Brain microvascular endothelial cell (primary cell): Measurements from ENCODE around the gene EHD4.

ENCODE experiments used
- DNase-seq: peaks from one replicate; pipeline ENCODE4 v3.0.0-alpha.2; 2020
- H3K27ac ChIP-seq: fragments of 250-450 bp; sonication (Bioruptor Pico); 2 replicates; pipeline ENCODE4 v1.5.1; 2020; ENCODE audit warnings: mild to moderate bottlenecking, moderate library complexity
- H3K27me3 ChIP-seq: fragments of 250-450 bp; sonication (Bioruptor Pico); replicated peaks from 2 replicates; pipeline ENCODE4 v1.5.1; 2020; ENCODE audit warnings: mild to moderate bottlenecking
- H3K36me3 ChIP-seq: fragments of 250-450 bp; sonication (Bioruptor Pico); replicated peaks from 2 replicates; pipeline ENCODE4 v1.5.1; 2020; ENCODE audit warnings: mild to moderate bottlenecking
- H3K4me3 ChIP-seq: 2 replicates; pipeline ENCODE4 v1.5.1; 2011; ENCODE audit warnings: low read depth, mild to moderate bottlenecking, control low read depth, low read length, moderate library complexity
- in situ Hi-C: cut with HindIII; loops from 2 replicates; pipeline ENCODE4 v1.10.0; 2017; ENCODE audit warnings: low sequenced_read_pairs, low pct_ligation_motif_present
- TF ChIP-seq, protein P1 (sequence below): IDR thresholded peaks from 2 replicates; pipeline ENCODE4 v1.5.1; 2011; ENCODE audit warnings: low read depth, mild to moderate bottlenecking, moderate library complexity, low read length, control low read depth, inconsistent platforms; ENCODE audit errors: missing control alignments

The EHD4 gene

DNA sequence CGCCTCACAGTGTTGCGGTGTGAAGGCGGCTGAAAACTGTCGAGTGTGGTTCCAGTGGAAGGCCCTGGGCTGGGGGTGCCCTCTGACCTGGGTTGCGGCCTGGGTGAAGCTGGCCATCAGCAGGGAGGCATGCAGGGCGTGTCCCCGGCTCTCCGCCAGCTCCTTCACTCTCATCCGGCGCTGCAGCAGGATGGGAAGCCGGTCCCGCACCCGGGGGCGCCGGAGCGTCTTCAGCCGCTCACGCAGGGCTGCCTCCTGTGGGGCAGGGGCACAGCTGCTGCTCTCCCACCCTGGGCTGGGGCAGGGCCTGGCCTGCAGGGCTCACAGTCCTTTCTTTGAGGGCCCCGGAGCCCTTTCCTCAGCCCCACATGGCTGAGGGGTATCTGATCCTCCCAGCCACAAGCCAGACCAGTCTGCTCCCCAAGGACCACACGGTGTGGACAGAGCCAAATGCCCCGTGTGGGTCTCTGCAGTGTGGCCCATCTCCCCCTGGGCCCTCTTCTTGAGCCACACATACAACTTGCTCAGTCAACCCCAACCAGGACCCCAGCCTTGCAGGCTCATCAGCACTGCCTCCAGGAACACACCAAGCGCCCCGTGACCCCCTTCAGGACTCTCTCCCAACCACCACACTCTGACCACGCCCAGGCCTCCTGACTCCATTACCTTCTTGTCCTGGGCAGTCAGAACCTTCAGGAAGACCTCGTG, 105.3 kb downstream of the EHD4 start:
- no peaks in the 10 kb centered on the region for H3K36me3 ChIP-seq
- TF ChIP-seq, protein P1, sequence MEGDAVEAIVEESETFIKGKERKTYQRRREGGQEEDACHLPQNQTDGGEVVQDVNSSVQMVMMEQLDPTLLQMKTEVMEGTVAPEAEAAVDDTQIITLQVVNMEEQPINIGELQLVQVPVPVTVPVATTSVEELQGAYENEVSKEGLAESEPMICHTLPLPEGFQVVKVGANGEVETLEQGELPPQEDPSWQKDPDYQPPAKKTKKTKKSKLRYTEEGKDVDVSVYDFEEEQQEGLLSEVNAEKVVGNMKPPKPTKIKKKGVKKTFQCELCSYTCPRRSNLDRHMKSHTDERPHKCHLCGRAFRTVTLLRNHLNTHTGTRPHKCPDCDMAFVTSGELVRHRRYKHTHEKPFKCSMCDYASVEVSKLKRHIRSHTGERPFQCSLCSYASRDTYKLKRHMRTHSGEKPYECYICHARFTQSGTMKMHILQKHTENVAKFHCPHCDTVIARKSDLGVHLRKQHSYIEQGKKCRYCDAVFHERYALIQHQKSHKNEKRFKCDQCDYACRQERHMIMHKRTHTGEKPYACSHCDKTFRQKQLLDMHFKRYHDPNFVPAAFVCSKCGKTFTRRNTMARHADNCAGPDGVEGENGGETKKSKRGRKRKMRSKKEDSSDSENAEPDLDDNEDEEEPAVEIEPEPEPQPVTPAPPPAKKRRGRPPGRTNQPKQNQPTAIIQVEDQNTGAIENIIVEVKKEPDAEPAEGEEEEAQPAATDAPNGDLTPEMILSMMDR = no peak
- in situ Hi-C loops = no loop called here
- H3K4me3 ChIP-seq = no peak overlapping the region
- DNase-seq = no peak
- no peak overlapping the region for H3K27ac ChIP-seq
- no peaks in the 10 kb centered on the region for H3K27me3 ChIP-seq

DNA sequence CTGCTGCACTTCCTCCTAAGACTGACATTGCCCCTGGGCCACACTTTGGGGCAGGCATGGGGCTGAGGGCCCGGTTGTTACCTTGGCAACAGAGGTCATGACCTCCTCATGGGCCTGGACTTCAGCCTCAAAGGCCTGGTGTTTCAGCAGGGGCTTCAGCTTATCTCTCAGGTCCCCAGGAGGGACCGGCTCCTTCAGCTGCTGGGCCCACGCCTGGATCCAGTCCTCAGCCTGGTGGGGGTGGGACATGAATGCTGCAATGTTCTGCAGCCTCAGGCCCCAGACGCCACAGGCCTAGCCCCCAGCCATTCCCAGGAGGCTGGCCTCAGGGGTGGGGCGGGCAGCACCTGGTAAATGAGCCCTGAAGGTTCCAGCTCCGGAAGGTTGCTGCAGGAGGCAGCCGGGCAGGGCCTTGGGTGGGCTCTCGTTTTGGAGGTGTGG, 106.1 kb downstream of the EHD4 start:
- no peaks in the 10 kb centered on the region for H3K36me3 ChIP-seq
- in situ Hi-C loops = no loop called here
- no peak overlapping the region for H3K27ac ChIP-seq
- no peak for DNase-seq
- TF ChIP-seq, protein P1 = no peak
- no peaks in the 10 kb centered on the region for H3K27me3 ChIP-seq
- no peak overlapping the region for H3K4me3 ChIP-seq

DNA sequence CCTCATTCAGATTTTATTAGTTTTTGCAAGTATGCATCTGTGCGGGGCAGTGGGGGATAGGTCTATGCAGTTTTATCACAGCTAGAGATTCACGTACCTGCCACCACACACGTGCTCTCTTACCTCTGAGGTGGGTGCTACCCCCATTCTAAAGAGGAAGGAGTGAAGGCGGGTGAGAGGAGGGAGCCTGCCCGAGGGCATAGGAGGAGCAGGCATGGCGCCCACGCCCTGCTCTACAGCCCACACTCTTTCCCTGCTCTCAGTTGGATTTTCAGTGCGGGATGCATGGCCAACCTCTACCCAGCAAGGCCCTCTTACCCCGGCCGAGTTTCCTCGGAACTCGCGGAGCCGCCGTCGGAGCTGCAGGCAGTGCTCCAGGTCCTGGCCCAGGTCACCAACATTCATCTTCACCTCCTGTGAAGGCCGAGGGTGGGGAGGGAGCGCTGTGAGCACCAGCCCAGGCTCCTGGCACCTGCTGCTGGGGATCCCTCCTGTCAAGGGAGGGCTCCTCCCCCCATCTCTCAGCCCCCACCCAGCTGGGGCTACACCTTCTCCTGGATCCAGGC, 106.8 kb downstream of the EHD4 start:
- in situ Hi-C loops = no loop called here
- DNase-seq = no peak
- TF ChIP-seq, protein P1 = no peak

DNA sequence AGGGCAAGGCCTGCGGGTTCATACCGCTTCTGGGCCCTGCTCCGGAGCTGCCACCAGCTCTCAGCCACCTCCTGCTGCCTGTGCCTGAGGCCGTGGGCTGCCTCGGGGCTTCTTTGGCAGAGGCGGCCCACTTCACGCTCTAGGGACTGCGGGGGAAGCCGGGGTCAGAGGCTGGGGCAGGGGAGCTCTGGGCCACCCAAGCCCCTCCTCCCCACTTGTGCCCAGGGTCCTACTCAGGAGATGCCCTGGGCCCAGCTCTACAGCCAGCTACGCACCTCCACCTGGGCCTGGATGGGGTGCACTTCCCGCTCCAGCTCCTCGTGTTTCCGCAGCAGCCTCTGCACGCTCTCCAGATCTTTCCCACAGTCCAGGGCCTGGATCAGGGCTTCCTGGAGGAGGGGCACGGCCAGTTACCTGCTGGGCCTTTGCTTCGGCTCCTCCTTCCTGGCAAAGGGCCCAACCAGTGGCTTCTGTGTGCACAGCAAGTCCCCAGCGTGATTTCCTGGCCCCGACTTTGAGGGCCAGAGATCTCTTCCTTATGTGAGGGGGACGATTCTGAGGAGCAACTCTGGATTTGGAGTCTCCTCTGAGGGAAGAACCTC, 109.7 kb downstream of the EHD4 start:
- TF ChIP-seq, protein P1 = no peak
- DNase-seq = no peak
- in situ Hi-C loops = no loop called here
- Histone ChIP-seq H3K27me3 (no peaks in the 10 kb centered on the region), H3K4me3 (no peak overlapping the region), H3K27ac (no peak overlapping the region), H3K36me3 (no peaks in the 10 kb centered on the region)

More for the DNA sequence above, 106.8 kb downstream of the EHD4 start:
- no peak overlapping the region for H3K4me3 ChIP-seq
- no peak overlapping the region for H3K27ac ChIP-seq
- no peaks in the 10 kb centered on the region for H3K36me3 ChIP-seq
- H3K27me3 ChIP-seq = no peaks in the 10 kb centered on the region

DNA sequence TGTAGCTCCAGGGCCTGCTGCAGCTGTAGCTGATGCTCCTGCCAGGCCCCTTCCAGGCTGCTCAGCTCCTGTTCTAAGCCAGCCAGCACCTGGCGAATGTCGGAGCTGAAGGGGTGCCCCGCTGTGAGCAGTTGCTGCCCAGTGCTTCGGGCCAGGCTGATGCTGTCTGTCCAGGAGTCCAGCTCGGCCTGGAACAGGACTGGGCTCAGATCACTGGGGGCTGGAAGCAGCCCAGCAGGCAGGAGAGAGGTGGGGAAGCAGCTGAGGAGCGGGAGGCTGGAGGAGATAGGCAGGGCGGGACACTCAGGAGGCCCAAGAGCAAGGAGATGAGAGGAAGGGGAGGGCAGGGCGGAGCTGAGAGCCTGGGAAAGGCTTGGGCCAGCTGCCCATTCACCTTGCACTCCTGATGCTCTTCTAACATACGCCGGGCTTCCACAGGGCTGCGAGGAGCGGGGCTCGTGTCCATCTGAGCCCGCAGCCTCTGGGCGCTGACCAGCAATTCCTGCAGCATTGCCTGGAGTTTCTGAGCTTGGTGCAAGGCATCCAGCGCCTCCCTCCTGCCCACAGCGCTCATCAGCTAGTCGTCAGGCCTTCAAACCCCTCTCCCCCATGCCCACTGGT, 110.5 kb downstream of the EHD4 start:
- no peak for DNase-seq
- TF ChIP-seq, protein P1 = no peak
- Histone ChIP-seq H3K27me3 (no peaks in the 10 kb centered on the region), H3K4me3 (no peak overlapping the region), H3K27ac (no peak overlapping the region), H3K36me3 (no peaks in the 10 kb centered on the region)
- in situ Hi-C loops = no loop called here
